Measurements from ENCODE around the gene RTL3. TPM values are rescaled to one million over a fixed set of nuclear protein-coding genes. Genes with fewer than 3 reads are reported as not detected.
"Not testable (repeated sequence)": the region's sequence is repeated elsewhere in the genome, so short reads cannot be mapped to it uniquely, and the experiment has no call there.

Gene RTL3
- total RNA-seq, 2 donors from 2014 or later, result 0.14 TPM; not detected in 1

- peaks cover 14% of the 10 kb centered on the region for H3K36me3 Mint-ChIP-seq
- H3K4me1 Mint-ChIP-seq (ENCODE audit: low read depth in 2 of 2), result peaks cover 24 to 35% of the 10 kb centered on the region in 2 donors
- H3K9me3 Mint-ChIP-seq, result no peaks in the 10 kb centered on the region
- H3K4me3 Mint-ChIP-seq, result peak overlapping the region; percentile 74
- no peak for DNase-seq (ENCODE audit: low spot score)
- peaks cover 5 to 18% of the 10 kb centered on the region in 2 donors for H3K27me3 Mint-ChIP-seq
- ATAC-seq, result peak; percentile 83 to 84
- peak overlapping the region; percentile 63 to 83 for H3K27ac Mint-ChIP-seq
Observed at GRCh38 chrX:78650906-78651437, 8.2 kb downstream of the RTL3 start.

- peaks cover 8 to 9% of the 10 kb centered on the region in 2 donors for H3K4me1 Mint-ChIP-seq (ENCODE audit: low read depth in 2 of 2)
- H3K27ac Mint-ChIP-seq, result no peak overlapping the region
- no peak for DNase-seq (ENCODE audit: low spot score)
Observed at GRCh38 chrX:78643874-78644273, 15.3 kb downstream of the RTL3 start.

GRCh38 chrX:78643096-78643495 is 16.0 kb downstream of the RTL3 start:
- ATAC-seq, result no peak

More at GRCh38 chrX:78643874-78644273, 15.3 kb downstream of the RTL3 start:
- no peak for ATAC-seq
- Mint-ChIP-seq H3K4me3 (peak overlapping the region; percentile 50), H3K9me3 (peaks cover 11% of the 10 kb centered on the region), H3K36me3 (peaks cover 34% of the 10 kb centered on the region), H3K27me3 (peaks cover 8 to 28% of the 10 kb centered on the region in 2 donors)

GRCh38 chrX:78636096-78636495 is 23.0 kb downstream of the RTL3 start:
- H3K27me3 Mint-ChIP-seq, result peaks cover 0 to 16% of the 10 kb centered on the region in 2 donors
- DNase-seq (ENCODE audit: low spot score); H3K4me1 Mint-ChIP-seq (ENCODE audit: low read depth in 2 of 2); H3K27ac Mint-ChIP-seq; ATAC-seq; H3K9me3 Mint-ChIP-seq; H3K4me3 Mint-ChIP-seq; H3K36me3 Mint-ChIP-seq: not testable (repeated sequence)

More at GRCh38 chrX:78643096-78643495, 16.0 kb downstream of the RTL3 start:
- Mint-ChIP-seq H3K27me3 (peaks cover 8 to 30% of the 10 kb centered on the region in 2 donors), H3K27ac (no peak overlapping the region), H3K9me3 (peaks cover 11% of the 10 kb centered on the region), H3K36me3 (peaks cover 31% of the 10 kb centered on the region), H3K4me1 (ENCODE audit: low read depth in 2 of 2) (peaks cover 8 to 9% of the 10 kb centered on the region in 2 donors), H3K4me3 (no peak overlapping the region)
- no peak for DNase-seq (ENCODE audit: low spot score)

- no peaks in the 10 kb centered on the region for H3K9me3 Mint-ChIP-seq
- no peak overlapping the region for H3K27ac Mint-ChIP-seq
- H3K4me3 Mint-ChIP-seq, result no peak overlapping the region
- DNase-seq (ENCODE audit: low spot score) (no peak), ATAC-seq (no peak)
- H3K4me1 Mint-ChIP-seq (ENCODE audit: low read depth in 2 of 2), result peaks cover 5 to 6% of the 10 kb centered on the region in 2 donors
- no peaks in the 10 kb centered on the region for H3K36me3 Mint-ChIP-seq
- peaks cover 0 to 7% of the 10 kb centered on the region in 2 donors for H3K27me3 Mint-ChIP-seq
Observed at GRCh38 chrX:78624962-78625909, 33.9 kb downstream of the RTL3 start.

- peaks cover 5 to 6% of the 10 kb centered on the region in 2 donors for H3K4me1 Mint-ChIP-seq (ENCODE audit: low read depth in 2 of 2)
- H3K36me3 Mint-ChIP-seq, result no peaks in the 10 kb centered on the region
- DNase-seq (ENCODE audit: low spot score) (no peak), ATAC-seq (no peak)
- H3K27ac Mint-ChIP-seq, result no peak overlapping the region
- H3K27me3 Mint-ChIP-seq, result peaks cover 0 to 7% of the 10 kb centered on the region in 2 donors
- H3K9me3 Mint-ChIP-seq, result no peaks in the 10 kb centered on the region
- no peak overlapping the region for H3K4me3 Mint-ChIP-seq
Observed at GRCh38 chrX:78624426-78624825, 34.7 kb downstream of the RTL3 start.

- Mint-ChIP-seq H3K4me3 (no peak overlapping the region), H3K27me3 (peaks cover 0 to 17% of the 10 kb centered on the region in 2 donors), H3K27ac (no peak overlapping the region), H3K36me3 (no peaks in the 10 kb centered on the region), H3K4me1 (ENCODE audit: low read depth in 2 of 2) (peaks cover 5 to 6% of the 10 kb centered on the region in 2 donors), H3K9me3 (no peaks in the 10 kb centered on the region)
- no peak for ATAC-seq
- DNase-seq (ENCODE audit: low spot score), result no peak
Observed at GRCh38 chrX:78622831-78623230, 36.3 kb downstream of the RTL3 start.

GRCh38 chrX:78619834-78620233 is 39.3 kb downstream of the RTL3 start:
- ATAC-seq, result no peak
- H3K4me1 Mint-ChIP-seq (ENCODE audit: low read depth in 2 of 2), result no peaks in the 10 kb centered on the region

GRCh38 chrX:78618987-78619386 is 40.1 kb downstream of the RTL3 start:
- Mint-ChIP-seq H3K27me3 (peaks cover 0 to 25% of the 10 kb centered on the region in 2 donors), H3K9me3 (no peaks in the 10 kb centered on the region), H3K27ac (no peak overlapping the region)

More at GRCh38 chrX:78619834-78620233, 39.3 kb downstream of the RTL3 start:
- Mint-ChIP-seq H3K4me3 (no peak overlapping the region), H3K27ac (no peak overlapping the region), H3K36me3 (no peaks in the 10 kb centered on the region), H3K27me3 (peaks cover 0 to 25% of the 10 kb centered on the region in 2 donors), H3K9me3 (no peaks in the 10 kb centered on the region)
- no peak for DNase-seq (ENCODE audit: low spot score)

GRCh38 chrX:78614264-78614663 is 44.9 kb downstream of the RTL3 start:
- Mint-ChIP-seq H3K4me3 (no peak overlapping the region), H3K27ac (no peak overlapping the region), H3K4me1 (ENCODE audit: low read depth in 2 of 2) (no peaks in the 10 kb centered on the region), H3K9me3 (no peaks in the 10 kb centered on the region), H3K36me3 (no peaks in the 10 kb centered on the region), H3K27me3 (peaks cover 0 to 24% of the 10 kb centered on the region in 2 donors)
- ATAC-seq (no peak), DNase-seq (ENCODE audit: low spot score) (no peak)

More at GRCh38 chrX:78618987-78619386, 40.1 kb downstream of the RTL3 start:
- Mint-ChIP-seq H3K36me3 (no peaks in the 10 kb centered on the region), H3K4me3 (no peak overlapping the region), H3K4me1 (ENCODE audit: low read depth in 2 of 2) (no peaks in the 10 kb centered on the region)
- ATAC-seq (no peak), DNase-seq (ENCODE audit: low spot score) (no peak)

Other genes starting within 250 kb of the RTL3 start
- not detected for gene LPAR4, start 88.4 kb upstream of the RTL3 start, total RNA-seq